GM12873 (cell line): ENCODE results near the gene GABRB1.

Experiments
- CTCF ChIP-seq: IDR thresholded peaks from 2 replicates; pipeline ENCODE4 v1.5.1; 2012; ENCODE audit warnings: low read depth, mild to moderate bottlenecking, moderate library complexity, low read length, control low read depth; ENCODE audit not compliant: insufficient read depth; ENCODE audit errors: missing control alignments

The GABRB1 gene

DNA sequence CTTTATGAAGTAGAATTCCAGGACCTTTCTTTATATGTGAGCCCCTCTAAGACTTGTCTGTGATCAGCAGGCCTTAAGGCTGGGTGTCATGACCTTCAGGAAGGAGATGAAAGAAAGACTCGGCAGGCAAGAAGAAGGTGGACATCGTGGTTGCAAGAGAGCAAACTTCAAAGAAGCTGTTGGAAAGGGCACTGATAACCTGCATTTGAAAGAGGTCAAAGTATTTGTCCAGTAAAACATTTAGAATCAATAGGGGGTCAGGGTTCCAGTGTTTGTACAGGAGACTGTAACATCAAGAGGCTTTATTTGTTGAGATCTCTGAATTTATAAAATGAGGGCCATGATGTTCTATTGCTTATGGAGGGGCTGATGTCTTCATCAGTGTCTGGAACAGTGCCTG, 387.9 kb downstream of the GABRB1 start:
- no peak for TF ChIP-seq CTCF

DNA sequence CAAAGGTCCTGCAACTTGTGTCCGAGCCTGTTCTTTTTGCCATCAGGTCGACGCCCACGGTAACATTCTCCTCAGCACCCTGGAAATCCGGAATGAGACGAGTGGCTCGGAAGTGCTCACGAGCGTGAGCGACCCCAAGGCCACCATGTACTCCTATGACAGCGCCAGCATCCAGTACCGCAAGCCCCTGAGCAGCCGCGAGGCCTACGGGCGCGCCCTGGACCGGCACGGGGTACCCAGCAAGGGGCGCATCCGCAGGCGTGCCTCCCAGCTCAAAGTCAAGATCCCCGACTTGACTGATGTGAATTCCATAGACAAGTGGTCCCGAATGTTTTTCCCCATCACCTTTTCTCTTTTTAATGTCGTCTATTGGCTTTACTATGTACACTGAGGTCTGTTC, 394.3 kb downstream of the GABRB1 start:
- TF ChIP-seq CTCF, result no peak

- TF ChIP-seq CTCF, result no peak
Measured at GRCh38 chr4:47427935-47428334, 396.6 kb downstream of the GABRB1 start.

DNA sequence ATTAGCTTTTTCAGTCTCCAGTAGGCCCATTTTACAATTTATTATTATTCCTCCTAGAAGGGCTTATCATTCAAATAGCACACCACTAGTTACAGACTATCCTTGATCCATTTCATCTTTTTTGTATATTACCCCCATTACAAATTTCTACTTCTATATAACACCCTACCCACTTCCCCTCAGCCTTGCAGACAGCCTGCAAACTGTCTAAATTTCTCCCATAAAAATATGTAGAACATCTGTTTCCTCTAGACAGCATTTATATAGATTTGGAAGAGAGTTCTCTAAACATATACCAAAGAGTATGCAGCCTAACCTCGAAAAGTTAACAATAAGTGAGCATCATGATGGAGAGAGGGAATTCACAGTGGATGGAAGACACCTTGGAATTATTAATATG, 401.4 kb downstream of the GABRB1 start:
- TF ChIP-seq CTCF, result no peak

DNA sequence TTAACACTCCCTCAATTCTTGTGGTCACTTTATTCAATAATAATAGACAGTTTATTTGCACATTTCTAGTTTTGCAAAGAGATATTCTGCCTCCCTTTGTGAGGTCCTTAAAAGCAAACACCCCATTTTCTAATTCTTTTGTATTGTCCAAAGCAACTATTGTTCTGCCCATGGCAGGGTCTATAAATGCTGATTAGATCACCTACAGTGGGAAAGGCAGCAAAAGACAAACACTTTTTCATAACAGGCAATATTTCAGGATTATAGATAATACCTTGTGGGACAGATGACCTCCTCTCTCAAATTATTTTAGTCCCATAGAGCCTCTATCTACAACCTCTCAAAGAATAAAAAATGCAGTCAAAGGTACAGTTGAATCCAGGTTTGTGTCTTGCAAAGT, 403.6 kb downstream of the GABRB1 start:
- no peak for TF ChIP-seq CTCF

GRCh38 chr4:47442980-47443379, 411.6 kb downstream of the GABRB1 start:
- no peak for TF ChIP-seq CTCF

- TF ChIP-seq CTCF, result no peak
Measured at GRCh38 chr4:47444031-47444430, 412.7 kb downstream of the GABRB1 start.
